HG02840 (cell line): ENCODE results near the gene CHST11.

ENCODE experiments used
- ATAC-seq: cut with Tn5 transposase; IDR thresholded peaks from one replicate; pipeline ENCODE4 v1.9.1; 2021; ENCODE audit warnings: mild to moderate bottlenecking, moderate library complexity, moderate number of reproducible peaks; ENCODE audit not compliant: unreplicated experiment, low FRiP score

CHST11 gene

GRCh38 chr12:104764225-104765091, 307.7 kb downstream of the CHST11 start:
- ATAC-seq: no peak

- ATAC-seq: no peak
These were observed 310.5 kb downstream of the CHST11 start for GRCh38 chr12:104767261-104767660.

DNA sequence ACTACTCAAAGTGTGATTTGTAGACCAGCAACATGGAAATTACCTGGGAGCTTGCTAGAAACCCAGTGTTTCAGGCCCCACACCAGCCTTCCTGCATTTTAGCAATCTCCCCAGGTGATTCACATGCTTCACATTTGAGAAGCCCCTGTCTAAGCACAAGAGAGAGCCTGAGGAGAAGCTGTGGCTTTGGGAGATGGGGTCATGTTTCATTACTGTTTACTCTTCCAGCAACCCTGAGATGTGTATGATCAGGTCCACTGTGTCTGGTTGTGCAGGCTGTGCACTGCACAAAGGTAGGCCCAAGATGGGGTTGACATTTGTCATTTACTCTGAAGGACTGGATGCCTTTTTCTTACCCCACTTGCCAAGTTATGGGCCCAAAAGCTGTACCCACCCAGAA, 311.3 kb downstream of the CHST11 start:
- ATAC-seq: no peak

DNA sequence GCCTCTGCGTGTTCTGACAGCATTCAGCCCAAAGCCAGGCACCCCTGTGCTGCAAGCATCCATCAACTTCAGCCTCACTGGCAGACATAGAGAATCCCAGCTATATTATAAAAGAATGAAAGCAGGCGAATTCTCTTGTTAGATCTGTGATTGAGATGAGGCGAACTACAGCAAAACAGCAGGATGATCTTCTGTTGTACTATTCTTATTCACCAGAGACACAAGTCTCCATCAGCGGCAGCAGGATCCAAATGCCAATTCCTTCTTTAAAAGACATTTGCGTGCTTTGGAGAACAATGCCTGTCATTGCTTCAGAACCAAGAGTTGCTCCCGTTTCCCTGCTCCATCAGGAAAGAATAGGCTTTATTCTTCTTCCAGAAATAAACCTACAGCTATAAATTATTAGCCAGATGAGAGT, 312.4 kb downstream of the CHST11 start:
- ATAC-seq: no peak

- ATAC-seq: no peak
These were observed 315.6 kb downstream of the CHST11 start for GRCh38 chr12:104772336-104772735.

DNA sequence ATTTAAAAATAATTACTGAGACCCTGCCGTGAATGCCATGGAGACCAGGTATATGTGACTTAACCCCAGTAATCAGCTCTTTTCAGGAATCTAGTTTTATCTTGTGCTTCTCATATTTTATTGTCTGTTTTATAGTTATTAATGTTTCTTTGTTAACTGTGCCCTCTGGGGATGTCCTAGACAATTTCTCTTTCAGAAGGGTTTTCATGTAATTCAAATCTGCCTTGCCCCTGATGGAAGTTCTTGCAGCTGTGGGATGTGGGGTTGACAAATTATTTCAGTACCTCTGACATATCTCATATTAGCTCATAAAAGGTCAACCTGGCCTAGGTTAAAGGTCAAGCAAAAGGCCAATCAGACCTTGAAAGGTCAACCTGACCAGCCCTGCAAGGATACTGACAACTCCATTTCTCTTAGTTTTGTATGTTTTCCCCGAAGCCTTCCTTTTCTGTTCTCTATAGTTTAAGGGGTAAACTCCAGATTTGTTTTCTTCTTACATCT, 319.0 kb downstream of the CHST11 start:
- no peak for ATAC-seq

GRCh38 chr12:104779134-104779533, 322.4 kb downstream of the CHST11 start:
- ATAC-seq: no peak

GRCh38 chr12:104782296-104782695, 325.5 kb downstream of the CHST11 start:
- no peak for ATAC-seq

DNA sequence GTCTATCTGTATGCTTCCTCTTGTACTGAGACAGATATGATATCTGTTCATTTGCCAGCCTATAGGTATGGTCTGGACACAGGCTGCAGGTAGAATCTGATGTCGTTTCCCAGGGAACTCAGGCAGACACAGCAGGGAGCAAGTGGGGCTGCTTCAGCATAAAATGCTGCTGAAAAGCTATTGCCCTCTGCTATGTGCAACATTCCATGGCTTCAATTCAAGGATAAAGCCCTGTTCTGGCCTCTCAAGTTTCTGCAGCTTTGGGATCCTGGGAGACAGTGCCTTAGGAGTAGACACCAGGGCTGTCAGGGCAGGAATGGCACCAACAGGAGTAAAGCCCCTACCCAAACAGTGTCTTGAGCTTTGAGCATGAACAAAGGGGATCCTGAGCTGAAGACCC, 327.8 kb downstream of the CHST11 start:
- ATAC-seq: no peak

GRCh38 chr12:104785886-104786285, 329.1 kb downstream of the CHST11 start:
- no peak for ATAC-seq

DNA sequence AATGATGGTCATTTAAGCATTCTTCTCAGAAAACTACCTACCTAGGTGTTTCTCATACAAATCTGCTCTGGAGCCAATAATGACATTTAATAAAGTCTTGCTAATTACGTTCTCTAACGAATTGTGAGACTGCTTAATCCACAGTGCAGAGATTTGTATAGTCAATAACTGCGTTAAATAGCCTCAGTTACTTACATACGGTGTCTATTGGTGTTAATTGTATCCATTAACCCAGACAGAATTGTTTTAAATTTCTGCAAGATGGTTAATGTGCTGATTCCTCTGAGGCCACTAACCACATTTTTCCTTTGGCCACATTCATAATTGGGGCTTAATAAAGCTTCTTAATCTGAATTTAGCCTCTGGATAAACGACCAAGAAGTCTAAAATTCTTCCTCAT, 329.6 kb downstream of the CHST11 start:
- ATAC-seq: no peak

DNA sequence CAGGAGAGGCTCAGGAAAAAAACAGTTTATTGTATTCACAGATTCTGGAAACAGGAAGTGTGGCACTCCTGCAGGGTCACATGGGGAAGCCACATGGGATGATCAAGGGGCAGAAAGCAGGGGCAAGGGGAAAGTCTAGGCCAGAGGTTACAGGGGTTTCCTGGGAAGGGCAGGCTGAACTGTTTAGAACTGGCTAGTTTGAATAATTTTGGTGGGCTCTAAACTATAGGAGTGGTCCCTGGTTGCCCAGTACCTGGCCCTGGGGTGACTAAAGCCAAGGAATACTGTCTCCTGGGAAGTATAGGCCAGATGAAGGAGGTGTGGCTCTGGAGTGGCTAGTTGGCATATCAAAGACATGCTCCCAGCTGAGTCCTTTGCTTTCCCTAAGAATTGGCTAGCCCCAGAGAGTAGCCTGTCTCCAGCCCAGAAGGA, 332.1 kb downstream of the CHST11 start:
- ATAC-seq: no peak

GRCh38 chr12:104790296-104791125, 333.8 kb downstream of the CHST11 start:
- ATAC-seq: no peak

- no peak for ATAC-seq
These were observed 335.8 kb downstream of the CHST11 start for GRCh38 chr12:104792570-104792969.

DNA sequence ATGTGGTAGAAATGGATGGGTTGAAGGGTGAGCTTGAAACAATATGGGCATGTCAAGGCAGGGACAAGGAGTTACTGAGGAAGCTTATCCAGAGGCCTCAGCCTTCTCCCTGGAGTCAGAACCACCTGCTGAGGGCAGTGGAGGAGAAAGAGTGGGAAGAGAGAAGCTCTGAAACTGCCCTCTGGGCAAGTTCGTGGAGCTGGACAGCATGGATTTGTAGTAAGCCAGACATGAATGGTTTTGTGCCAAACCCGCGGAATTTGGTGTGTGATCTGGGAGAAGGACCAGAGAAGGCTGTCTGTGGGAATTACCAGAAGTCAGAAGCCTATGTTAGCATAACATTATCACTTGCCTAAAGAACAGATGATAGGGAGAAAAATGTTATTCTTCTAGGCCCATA, 336.5 kb downstream of the CHST11 start:
- ATAC-seq: no peak

GRCh38 chr12:104793968-104794367, 337.2 kb downstream of the CHST11 start:
- no peak for ATAC-seq

DNA sequence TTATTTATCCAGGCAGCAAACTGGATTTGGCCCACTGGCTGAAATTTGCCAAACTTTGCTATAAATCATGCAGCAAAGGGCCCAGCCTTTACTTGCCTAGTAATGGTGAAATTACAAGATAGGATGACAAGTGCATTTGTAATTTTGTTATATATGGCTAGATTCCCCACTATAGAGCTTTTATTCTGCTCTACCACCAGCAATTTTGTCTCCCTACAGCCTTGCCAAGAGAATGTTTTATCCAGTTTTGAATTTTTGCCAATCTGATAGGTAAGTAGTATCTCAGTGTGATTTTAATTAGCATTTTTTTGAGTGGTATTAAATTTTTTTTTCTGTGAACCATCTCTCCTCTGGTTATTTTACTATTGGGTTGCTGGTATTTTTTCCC, 339.7 kb downstream of the CHST11 start:
- no peak for ATAC-seq

GRCh38 chr12:104799458-104799857, 342.7 kb downstream of the CHST11 start:
- ATAC-seq: no peak

- no peak for ATAC-seq
These were observed 344.3 kb downstream of the CHST11 start for GRCh38 chr12:104801005-104801404.

- ATAC-seq: no peak
These were observed 344.7 kb downstream of the CHST11 start for GRCh38 chr12:104801427-104801826.

GRCh38 chr12:104802208-104802607, 345.5 kb downstream of the CHST11 start:
- ATAC-seq: no peak
